HG03039 (cell line): Measurements from ENCODE around the gene HESX1.
A peak's percentile ranks its signal among the peaks of the same experiment; 100 is the strongest.

Experiments used
- ATAC-seq: cut with Tn5 transposase; IDR thresholded peaks from one replicate; pipeline ENCODE4 v1.9.1; 2021; ENCODE audit warnings: mild to moderate bottlenecking, moderate library complexity; ENCODE audit not compliant: unreplicated experiment

The HESX1 gene

DNA sequence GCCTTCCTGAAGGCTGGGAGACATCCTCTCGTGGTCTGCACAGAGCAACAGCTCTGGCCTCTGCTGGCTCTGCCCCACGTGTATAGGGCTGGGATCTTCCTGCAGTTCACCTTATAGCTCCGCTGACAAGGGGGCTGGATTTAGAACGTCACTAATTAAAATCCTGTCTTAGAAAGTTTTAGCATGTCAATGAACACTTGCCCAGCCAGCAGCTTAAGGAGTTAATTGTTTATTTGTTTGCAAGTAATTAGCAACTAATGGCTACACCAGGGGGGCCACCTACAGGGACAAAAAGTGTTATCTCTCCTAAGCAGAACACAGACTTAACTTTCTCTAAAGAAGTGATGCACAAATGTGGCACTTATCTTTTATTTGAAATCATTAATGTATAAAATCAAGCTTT lies at the start of gene HESX1:
Gene HESX1 (minus strand): TSS at position 84 of the 403 bp plus-strand sequence. CDS start 60 bp downstream, at position 24.
- ATAC-seq = no peak

DNA sequence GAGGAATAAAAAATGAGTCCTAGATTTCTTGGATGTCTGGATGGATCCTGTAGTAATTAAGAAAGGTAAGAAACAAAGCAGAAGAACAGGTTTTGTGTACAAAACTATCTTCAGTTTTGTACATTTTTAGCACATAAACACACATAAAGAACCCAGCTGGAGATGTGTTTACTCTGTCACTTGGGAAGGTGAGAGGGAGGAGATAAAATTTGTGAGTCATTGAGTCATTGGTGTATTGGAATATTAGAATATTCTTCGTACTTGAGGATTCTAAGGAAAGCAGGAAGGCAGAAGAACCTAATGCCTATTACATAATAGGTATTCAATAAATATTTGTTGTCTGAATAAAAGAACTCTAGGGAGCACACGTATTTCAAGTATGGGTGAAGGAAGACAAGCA lies 45.2 kb upstream of the HESX1 start:
- no peak for ATAC-seq

DNA sequence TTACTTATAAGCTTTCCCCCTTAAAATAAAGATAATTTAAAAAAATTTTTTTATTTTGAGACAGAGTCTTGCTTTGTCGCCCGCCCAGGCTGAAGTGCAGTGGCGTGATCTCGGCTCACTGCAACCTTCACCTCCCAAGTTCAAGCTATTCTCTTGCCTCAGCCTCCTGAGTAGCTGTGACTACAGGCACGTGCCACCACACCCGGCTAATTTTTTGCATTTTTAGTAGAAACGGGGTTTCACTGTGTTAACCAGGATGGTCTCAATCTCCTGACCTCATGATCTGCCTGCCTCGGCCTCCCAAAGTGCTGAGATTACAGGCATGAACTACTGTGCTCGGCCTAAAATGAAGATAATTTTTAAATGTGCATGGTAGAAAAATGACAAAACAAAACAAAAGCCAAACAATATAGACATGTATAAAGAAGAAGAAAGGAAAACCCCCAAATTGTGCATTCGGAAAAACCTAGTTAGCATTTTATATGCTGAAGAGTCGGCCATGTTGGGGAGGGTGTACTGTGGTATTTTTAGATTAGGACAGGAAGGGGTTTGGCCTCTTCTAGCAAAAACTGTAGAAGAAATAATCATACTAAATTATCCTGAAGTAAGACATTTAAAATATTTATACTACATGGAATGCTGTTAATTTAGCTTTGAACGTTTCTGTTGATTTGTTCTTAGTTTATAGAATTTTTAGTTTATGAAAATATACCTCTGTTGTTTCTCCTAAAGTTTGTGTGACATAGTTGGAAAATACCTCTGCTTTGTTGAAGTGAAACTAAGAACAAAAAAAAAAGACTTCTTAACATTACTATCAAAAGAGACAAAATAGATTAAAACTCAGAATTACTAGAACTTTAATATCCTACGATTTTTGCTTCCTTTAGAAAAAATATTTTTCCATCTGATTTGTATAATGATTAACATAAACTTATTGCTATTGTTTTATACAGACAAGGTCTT lies 35.1 kb upstream of the HESX1 start:
- ATAC-seq = no peak

DNA sequence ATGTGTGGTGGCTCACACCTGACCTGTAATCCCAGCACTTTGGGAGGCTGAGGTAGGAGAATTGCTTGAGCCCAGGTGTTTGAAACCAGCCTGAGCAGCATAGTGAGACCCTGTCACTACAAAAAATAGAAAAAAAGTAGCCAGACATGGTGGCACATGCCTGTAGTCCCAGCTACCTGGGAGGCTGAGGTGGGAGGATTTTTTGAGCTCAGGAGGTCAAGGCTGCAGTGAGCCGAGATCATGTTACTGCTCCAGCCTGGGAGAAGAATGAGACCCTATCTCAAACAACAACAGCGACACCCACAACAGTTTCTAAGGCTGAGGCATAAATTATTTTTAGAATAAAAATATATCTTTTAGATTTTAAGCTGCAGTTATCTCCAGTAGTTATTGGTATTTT lies 34.0 kb upstream of the HESX1 start:
- no peak for ATAC-seq

DNA sequence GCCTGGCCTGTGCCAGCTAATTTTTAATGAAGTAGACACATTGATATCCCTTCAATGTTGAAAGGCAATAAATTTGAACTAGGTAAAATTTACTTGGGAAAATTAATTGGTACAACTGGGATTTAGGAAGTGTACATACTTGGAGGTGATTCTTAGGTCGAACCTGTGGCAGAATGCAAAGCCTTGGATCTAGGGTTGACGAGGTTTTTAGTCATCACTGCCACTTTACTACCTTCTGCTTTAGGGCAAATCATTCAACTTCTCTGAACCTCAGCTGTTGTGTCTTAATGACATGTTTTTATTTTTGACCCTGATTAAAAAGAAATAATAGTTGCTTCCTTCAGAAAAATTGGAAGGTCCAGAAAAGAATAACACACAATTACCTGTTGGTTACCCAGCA lies 30.2 kb upstream of the HESX1 start:
- no peak for ATAC-seq

DNA sequence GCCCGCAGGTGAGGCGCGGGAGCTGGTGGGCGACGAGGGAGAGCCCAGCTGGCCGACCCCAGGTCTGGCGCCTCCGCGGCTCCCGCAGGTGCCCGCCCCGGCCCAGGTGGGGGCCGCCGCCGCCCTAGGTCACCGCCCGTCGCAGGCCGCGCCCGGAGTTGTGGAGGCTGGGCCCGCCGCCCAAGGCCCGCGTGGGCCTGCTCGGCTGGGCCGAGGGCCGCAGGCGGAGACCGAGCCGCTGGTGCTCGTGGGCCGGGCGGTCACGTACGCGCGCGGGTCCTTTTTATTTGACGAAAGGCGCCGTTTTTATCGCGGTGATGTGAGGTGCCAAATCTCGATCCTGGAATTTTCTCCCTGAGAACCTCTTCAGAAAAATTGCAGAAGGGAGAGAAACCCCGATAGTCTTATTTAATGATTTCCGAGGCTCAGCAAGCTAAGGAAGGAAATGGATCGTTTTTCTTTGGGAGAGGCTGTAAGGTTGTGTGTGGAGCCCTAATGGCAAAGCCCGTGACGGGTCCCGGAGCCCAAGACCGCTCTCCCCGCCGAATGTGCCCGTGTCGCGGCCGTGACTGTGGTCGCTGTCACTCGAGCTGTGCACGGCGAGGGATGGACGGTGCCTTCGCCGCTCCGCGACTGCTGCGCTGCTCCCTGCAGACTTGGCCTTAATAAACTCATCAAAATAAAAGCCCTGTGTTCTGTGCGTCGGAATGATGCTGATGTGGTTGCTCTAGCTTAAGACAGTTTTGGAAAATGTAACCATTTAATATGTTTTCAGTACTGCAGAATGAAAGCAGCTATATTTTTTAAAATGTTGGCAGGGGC lies 28.4 kb upstream of the HESX1 start:
- ATAC-seq = peak; percentile 24

DNA sequence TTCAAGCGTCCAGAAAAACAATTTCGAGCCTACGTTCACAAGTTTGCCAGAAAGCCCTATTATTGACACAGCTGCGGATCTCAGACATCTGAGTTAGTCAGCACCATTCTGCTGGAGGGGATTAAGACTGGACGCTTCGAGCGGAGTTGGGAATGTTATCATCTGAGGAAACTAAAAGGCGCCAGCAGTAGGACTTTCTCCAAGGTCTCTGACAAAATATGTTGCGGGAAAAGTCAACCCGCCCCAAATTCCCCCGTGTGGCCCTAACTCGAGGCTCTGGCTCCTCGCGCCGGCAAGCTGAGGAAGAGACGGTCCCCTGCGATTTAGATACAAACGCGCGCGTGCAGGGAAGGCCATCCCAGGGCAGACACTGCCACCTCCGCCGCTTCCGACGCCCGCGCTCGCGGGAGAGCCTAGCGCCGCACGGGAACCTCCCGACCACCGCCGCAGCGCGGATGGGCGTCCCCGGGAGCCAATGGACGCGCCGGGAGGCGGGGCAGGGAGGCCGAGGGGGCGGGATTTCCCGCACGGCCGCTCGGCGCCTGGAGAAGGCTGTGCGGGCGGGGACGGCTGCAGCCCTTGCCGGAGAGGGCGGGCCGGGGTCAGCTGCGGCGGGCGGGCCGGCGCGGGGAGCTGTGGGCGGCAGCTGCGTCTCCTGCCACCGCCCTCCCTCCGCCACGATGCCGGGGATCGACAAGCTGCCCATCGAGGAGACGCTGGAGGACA lies 27.6 kb upstream of the HESX1 start, which contains the start of gene APPL1:
Gene APPL1 (plus strand): TSS at position 526 of the 726 bp plus-strand sequence. CDS start 155 bp downstream, at position 681.
- ATAC-seq = peak; percentile 96

DNA sequence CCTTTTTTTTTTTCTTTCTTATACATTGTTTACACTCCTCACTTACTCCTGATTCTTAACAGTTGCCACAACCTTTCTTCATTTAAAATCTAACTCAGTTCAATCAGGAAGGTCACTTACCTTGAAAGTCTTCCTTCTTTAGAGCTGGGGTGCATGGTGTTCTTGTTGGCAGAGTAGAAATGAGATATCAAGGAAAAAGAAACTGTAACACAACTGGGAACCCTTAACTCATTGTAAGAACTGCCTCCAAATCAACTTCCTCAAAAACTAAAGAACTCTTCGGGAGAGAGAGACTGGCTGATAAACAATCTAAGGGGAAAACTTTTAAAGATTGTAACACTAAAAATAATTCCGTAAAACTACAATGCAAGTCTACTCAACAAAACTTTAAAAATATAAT lies 26.4 kb upstream of the HESX1 start:
- ATAC-seq = no peak

DNA sequence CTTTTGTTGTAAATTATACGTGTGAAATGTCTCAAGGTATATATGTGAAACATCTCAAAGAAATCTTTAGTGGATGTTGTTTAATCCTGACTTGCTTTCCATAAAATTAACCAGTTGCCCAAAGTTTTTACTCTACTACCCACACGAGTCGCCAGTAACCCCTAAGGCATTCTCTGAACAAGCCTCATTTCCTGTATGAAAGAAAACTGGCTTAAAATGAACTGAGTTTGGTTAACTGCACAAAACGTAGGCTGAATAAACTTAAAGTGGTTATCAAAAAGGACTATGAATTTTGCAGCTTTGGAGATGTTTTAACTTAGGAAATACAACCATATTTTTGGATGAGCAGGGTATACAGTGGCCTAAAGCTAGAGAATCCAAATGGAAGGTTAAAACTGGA lies 25.1 kb upstream of the HESX1 start:
- no peak for ATAC-seq

DNA sequence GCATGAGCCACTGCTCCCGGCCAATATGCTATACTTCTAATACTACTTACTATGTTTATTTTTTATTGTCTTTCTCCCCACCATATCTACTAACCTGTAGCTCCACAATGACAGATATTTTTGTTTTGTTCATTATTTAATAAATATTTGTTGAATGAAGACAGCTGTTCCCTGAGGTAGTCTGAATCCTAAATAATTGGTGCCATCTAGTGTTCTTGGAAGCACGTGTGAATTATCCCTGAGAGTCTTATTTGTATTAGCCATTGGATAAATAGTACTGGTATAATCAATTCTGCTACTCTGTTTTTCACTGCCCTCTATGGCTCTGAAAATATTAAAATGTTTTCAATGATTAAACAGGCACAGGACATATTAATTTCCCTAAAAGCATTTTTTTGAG lies 22.1 kb upstream of the HESX1 start:
- ATAC-seq = no peak

DNA sequence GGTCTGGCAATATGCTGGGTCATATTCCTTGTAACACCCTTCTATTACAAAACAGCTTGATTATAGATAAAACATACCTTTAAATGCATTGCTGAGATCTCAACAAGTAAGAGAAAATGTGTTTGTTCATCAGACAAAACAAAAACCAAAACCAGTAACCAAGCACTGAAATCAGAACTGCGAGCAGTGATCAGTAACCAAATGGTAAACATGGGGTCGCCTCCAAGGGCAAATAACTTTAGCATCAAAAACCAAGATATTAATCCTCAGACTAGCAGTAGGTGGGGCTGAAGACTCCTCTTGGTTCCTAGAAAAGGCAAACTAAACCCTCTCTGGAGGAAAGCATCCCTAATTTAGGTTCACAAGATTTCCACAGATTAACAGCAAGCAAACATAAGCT lies 6.6 kb upstream of the HESX1 start:
- no peak for ATAC-seq

DNA sequence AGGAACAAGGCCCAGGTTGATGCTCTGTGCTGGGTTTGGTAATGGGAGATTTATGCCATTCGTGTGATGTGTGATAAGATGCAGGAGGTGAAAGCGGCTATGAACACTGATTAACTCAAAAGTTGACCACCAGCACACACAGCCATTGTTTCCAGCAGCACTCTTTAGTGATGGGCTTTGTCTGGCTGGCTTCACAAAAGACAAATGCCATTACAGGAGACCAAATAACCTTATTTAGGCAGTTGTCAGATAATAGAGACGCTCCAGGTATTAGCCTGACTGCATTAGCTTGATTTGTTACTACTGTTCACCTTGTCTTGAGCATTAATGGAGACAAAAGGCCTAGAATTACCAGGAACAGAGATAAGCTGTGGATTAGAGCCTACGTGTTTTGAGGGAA lies 5.1 kb downstream of the HESX1 start:
- no peak for ATAC-seq

DNA sequence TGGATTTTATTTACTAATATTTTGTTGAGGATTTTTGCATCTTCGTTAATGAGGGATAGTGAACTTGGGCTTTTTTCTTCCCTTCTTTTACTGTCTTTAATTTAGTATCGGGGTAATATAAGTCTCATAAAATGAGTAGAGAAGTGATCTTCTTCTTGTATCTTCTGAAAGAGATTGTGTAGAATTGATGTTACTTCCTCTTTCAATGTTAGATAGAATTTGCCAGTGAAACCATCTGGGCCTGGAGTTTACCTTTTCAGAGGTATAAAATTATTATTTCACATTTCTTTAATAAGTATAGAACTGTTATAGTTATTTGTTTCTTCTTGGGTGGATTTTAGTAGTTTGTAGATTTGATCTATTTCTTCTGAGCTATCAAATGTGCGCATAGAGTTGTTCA lies 7.8 kb downstream of the HESX1 start:
- ATAC-seq = no peak

DNA sequence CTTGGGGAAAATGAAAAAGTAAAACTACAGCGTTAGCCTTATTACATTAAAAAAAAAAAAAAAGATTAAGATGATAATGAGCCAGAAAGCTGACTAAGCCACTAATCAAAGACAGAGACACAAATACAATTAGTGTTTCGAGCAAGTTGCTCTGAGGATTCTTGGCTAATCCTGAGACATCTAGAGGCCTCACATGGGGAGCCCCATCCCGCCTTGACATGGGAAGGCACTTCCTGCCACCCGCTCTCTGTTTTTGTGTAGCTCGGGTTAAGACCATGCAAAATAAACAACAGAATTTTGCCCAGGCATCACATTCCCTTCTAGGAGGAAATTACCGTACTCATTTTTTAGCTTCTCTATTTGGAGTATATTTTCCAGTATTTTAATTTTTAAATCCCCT lies 15.3 kb downstream of the HESX1 start:
- no peak for ATAC-seq

DNA sequence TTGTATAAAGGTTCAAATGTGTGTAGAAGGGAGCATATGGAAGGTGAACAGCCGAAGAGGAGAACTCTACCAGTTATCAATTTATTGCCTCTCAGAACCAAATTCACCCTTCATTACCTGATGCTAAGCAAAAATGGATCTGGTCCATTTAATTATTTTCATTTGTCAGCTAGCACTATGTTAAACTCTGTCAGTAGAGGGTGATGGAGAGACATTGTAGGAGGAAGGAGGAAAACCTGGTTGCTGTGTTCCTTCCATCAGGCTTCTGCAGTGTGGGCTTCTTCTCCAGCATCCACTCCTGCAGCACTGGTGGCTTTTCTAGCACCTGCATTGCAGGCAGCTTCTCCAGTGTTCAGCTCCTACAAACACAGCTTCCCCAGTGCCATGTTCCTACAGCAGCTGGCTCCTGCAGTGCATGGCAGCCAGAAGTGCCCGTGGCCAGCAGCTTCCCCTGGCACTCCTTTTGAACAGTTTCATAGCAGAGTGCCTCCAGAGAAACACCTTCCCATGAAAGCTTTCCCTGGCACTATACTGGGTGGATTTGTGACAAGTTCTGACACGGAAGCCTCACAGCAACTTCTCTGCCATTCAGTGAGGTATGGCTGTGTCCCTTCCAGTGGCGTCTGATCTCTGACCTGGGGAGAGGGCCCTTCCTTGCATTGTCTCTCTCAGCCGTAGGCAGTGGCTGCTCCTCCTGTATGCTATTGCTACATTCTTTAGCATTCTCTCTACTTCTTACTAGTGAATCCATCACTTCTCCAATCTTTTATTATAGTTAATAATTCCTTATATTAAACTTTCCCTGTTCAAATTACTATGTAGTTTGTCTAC lies 20.0 kb downstream of the HESX1 start:
- no peak for ATAC-seq

DNA sequence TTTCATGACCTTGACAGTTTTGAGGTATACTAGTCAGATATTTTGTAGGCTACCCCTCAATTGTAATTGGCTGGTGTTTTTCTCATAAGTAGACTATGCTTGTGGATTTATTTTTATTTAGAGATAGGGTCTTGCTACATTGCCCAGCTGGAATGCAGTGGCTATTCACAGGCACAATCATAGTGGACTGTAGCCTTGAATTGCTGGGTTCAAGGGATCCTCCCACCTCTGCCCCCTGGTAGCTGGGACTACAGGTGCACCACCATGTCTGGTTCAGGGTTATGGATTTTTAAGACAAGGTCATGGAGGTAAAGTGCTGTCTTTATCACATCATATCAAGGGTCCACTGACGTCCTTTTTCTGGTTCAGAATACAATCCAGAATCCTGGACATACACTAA lies 23.7 kb downstream of the HESX1 start:
- no peak for ATAC-seq

DNA sequence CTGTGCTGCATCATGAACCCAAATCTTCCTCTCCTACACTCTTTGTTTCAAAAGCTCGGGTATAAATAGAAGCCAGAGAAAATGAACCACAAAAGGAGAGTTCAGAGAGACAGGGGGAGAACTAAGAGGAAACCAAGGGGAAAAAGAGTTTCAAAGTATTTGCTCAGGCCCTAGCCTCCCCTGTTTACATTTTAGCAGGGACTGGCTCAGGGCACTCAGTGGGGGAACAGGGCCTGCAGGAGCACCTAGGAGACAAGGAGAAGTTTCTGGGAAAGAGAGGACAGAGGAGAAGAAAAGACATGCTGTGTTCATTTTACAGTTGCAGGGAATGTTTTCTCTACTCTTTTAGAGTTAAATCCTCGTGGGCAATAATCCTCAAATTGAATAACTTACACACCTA lies 26.1 kb downstream of the HESX1 start:
- no peak for ATAC-seq

DNA sequence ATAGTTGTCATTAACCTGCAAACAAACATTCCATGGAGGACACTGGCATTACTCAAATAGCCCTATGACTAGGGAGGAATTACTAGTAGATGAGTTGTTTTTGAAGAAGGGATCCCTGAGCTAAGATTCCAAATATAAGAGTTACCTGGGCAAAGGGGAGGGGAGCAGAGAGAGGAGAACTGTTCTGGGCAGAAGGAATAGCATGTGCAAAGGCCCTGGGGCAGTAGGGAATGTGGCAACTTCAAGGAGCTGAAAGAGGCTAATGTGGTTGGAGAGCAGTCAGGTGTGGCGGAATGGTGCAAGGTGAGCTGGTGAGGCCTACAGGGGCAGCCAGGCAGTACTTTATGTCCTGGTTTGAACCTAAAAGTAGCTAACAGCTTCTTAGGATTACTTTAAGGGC lies 28.8 kb downstream of the HESX1 start:
- ATAC-seq = no peak

DNA sequence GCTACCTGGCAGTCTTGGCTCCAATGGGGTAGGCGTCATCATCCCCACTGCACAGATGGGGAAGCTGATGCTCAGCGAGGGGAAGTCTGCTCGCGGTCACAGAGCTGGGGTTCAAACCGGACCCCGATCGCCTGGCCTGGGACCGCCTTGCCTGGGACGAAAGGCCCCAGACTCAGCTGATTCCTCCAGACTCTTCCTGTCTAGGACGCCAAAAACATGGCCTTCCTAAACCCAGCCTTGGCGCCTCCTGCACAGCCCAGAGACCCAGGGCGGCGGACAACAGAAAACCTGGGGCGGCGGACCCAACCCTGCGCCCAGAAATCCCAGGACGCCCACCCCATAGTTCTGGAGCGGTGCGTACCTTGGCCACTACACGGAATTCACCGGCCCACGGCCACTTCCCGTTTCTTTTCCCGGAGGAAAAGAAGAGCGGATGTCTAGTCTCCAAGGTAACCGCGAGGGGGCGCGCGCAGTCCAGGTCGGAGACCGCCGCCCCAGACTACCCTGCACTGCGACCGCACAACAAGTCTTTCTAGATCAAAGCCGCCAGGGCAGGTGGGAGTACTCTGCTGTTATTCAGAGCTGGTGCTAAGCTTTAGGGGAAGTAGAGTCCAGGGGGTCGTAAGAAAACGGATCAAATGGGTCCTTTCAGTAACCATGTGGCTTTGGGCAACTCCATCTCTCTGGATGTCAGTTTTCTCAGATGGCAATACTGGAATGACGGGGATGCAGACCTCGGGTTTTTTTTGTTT lies 29.7 kb downstream of the HESX1 start:
- peak; percentile 61 for ATAC-seq

DNA sequence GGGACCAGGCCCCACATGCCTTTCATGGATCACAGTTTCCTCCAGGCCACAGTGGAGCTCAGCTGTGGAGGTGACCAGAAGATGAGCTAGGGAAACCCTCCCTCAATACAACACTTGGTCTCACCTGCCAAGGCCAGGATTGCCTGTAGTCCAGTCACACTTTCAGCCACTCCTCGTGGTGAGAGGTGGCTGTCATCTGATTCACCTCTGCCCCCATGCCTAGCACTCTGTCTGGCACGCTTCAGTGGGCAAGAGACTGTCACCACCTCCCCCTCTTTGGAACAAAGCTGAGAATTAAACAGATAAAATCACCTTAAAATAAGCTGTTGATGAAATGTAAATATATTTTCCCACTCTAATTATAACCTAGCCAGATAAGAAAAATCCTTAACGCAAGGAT lies 30.7 kb downstream of the HESX1 start:
- ATAC-seq = no peak
